RWPE1 (cell line): ENCODE measurements around the gene KDM6A.

Experiments
- CTCF ChIA-PET: fragments of 350-600 bp; sonication (Branson Sonifier 250); formaldehyde crosslinking; extraction: SDS; loops from one replicate; lab custom pipeline; 2021; lab: Yijun Ruan, JAX
- POLR2A ChIA-PET: fragments of 400-600 bp; formaldehyde crosslinking; extraction: SDS; loops from one replicate; lab custom pipeline; 2020; ENCODE audit warnings: antibody characterized with exemption; ENCODE audit not compliant: low non-redundant PET; lab: Yijun Ruan, JAX
- DNase-seq: peaks from one replicate; pipeline ENCODE4 v3.0.0; 2012; ENCODE audit warnings: low spot score
- H3K27ac ChIP-seq: fragments of 450-650 bp; 2 replicates; pipeline ENCODE4 v1.5.1; 2017
- CTCF ChIP-seq: fragments of 450-650 bp; conservative IDR thresholded peaks from 2 replicates; pipeline ENCODE4 v1.5.1; 2017; ENCODE audit warnings: low read depth, mild to moderate bottlenecking

Gene KDM6A

DNA sequence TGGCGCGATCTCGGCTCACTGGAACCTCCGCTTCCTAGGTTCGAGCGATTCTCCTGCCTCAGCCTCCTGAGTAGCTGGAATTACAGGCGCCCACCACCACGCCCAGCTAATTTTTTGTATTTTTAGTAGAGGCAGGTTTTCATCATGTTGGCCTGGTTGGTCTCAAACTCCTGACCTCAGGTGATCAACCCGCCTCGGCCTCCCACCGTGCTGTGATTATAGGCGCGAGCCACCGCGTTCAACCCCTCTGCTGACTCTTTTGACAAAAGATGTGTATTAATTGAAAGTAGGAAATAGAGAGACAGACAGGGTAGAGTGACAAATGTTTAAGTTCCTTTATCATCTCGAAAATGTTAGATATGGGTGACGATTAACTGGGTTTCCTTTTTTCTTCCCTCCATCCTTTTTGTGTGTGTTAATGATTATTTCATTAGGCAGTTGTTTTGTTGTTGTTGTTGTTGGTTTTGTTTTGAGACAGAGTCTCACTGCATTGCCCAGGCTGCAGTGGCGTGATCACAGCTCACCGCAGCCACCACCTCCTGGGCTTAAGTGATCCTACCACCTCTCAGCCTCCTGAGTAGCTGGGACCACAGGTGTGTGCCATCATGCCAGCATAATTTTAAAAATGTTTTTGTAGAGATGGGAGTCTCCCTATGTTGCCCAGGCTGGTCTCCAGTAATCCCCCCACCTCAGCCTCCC lies 79.5 kb downstream of the KDM6A start:
- ChIA-PET CTCF (interaction anchor here (1.2 kb wide), 1 partner anchor 11 kb away, joined by 3 read pairs; no protein-coding TSS in a partner anchor), POLR2A (no interaction called here)
- H3K27ac ChIP-seq, result no peak overlapping the region
- no peak for DNase-seq
- TF ChIP-seq CTCF, result no peak

GRCh38 chrX:44953734-44954502 lies 80.9 kb downstream of the KDM6A start:
- H3K27ac ChIP-seq, result no peak overlapping the region
- POLR2A ChIA-PET, result no interaction called here
- no peak for DNase-seq
- CTCF ChIA-PET, result interaction anchor here (0.7 kb wide), 1 partner anchor 161 kb away, joined by 3 read pairs; no protein-coding TSS in a partner anchor
- no peak for TF ChIP-seq CTCF

- ChIA-PET POLR2A (no interaction called here), CTCF (interaction anchor here (0.7 kb wide), 1 partner anchor 161 kb away, joined by 3 read pairs; no protein-coding TSS in a partner anchor)
- no peak for TF ChIP-seq CTCF
- no peak for DNase-seq
- no peak overlapping the region for H3K27ac ChIP-seq
Observed at GRCh38 chrX:44954562-44954961, 81.6 kb downstream of the KDM6A start.

DNA sequence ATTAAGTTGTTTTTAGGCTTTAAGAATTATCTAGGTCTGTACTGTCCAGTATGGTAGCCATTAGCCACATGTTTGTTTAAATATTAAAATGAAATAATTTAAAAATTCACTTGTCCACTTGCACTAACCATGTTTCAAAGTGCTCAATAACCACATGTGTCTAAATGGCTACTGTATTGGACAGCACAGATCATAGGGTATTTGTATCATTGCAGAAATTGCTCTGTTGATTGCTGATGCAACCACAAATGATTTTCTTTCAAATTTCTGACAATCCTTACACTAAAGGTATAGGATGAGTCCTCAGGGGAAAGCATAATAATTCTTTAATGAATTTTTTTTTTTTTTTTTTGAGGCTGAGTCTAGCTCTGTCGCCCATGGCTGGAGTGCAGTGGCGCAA lies 84.9 kb downstream of the KDM6A start:
- DNase-seq, result no peak
- POLR2A ChIA-PET, result no interaction called here
- no peak overlapping the region for H3K27ac ChIP-seq
- CTCF ChIA-PET, result no interaction called here
- TF ChIP-seq CTCF, result no peak

- CTCF ChIA-PET, result no interaction called here
- TF ChIP-seq CTCF, result no peak
- POLR2A ChIA-PET, result no interaction called here
- DNase-seq, result no peak
- no peak overlapping the region for H3K27ac ChIP-seq
Observed at GRCh38 chrX:44958480-44958879, 85.5 kb downstream of the KDM6A start.

DNA sequence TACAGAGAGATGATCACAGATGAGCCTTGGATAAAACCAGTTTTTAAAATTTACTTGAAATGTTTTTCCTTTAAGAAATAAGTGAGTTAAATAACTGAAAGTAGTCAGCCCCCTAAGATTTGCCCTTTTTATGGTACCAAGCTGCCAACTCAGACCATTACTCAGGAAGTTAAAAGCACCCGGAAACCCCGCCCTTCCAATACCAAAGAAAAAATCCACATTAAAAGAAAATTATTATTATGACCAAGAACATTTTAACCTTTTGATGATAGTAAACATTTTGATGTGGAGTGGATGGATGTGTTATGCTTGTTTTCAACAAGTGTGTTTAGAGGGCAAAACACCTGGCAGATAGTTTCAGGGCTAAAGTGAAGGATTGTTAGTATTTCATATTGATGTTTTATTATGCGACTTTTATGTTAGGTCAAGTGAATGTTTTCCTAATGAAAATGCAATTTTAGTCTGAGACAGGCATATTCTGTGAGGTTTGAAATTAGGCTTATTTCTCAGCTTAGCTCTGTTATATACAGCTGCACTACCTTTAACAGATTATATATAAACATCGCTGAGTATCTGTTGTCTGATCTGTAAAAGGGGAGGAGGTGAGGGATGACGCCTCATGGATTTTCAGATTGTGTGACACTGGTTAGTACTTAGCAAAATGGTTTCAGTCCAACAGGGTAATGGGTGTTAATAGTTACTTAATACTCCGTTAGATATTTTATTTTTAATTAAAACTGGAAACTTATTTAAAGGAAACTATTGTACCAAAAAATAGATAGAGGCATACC lies 89.0 kb downstream of the KDM6A start:
- no peak for DNase-seq
- no peak overlapping the region for H3K27ac ChIP-seq
- CTCF ChIA-PET, result no interaction called here
- POLR2A ChIA-PET, result no interaction called here
- TF ChIP-seq CTCF, result no peak
